GM23338 (cell line): ENCODE measurements around the gene OASL.

Experiments used
- CREB1 ChIP-seq: fragments of 250-450 bp; sonication (Bioruptor Pico); IDR thresholded peaks from 2 replicates; pipeline ENCODE4 v1.5.0; 2020; ENCODE audit warnings: low read depth, mild to moderate bottlenecking, moderate library complexity
- CTCF ChIP-seq, 2 experiments: fragments of 200-600 bp in 1 of 2; sonication (generic) in 1 of 2; conservative IDR thresholded peaks; 2 replicates each; pipeline versions ENCODE4 v1.5.1 to v1.6.1; 2016 to 2017; ENCODE audit warnings: antibody characterized with exemption in 2 of 2, low read depth in 2 of 2, mild to moderate bottlenecking in 2 of 2, moderate library complexity in 1 of 2
- EZH2 ChIP-seq: fragments of 200-600 bp; sonication (generic); IDR thresholded peaks from one replicate; pipeline ENCODE4 v1.8.0; 2017; ENCODE audit warnings: antibody characterized with exemption, mild to moderate bottlenecking, low read depth; ENCODE audit not compliant: unreplicated experiment
- EZH2phosphoT487 ChIP-seq: fragments of 200-600 bp; sonication (generic); IDR thresholded peaks from one replicate; pipeline ENCODE4 v1.8.1; 2018; ENCODE audit warnings: antibody characterized with exemption; ENCODE audit not compliant: unreplicated experiment
- JUNB ChIP-seq: IDR thresholded peaks from one replicate; pipeline ENCODE4 v1.6.1; 2016; ENCODE audit warnings: antibody characterized with exemption; ENCODE audit not compliant: unreplicated experiment
- POLR2AphosphoS5 ChIP-seq: IDR thresholded peaks from 2 replicates; pipeline ENCODE4 v1.6.1; 2016; ENCODE audit warnings: antibody characterized with exemption, low read depth
- REST ChIP-seq: IDR thresholded peaks from one replicate; pipeline ENCODE4 v1.6.1; 2018; ENCODE audit warnings: antibody characterized with exemption; ENCODE audit not compliant: unreplicated experiment
- STAT1 ChIP-seq: IDR thresholded peaks from one replicate; pipeline ENCODE4 v1.6.1; 2016; ENCODE audit warnings: antibody characterized with exemption; ENCODE audit not compliant: unreplicated experiment
- ZNF462 ChIP-seq: fragments of 250-450 bp; sonication (Bioruptor Pico); IDR thresholded peaks from 2 replicates; pipeline ENCODE4 v1.5.0; 2020; ENCODE audit warnings: mild to moderate bottlenecking, moderate library complexity

- TF ChIP-seq EZH2phosphoT487, result no peak
- TF ChIP-seq CTCF (conservative IDR thresholded peaks at IDR 0.05; ENCODE audit: low read depth in 2 of 2), result no peak
- TF ChIP-seq EZH2, result no peak
- no peak for TF ChIP-seq REST
- TF ChIP-seq POLR2AphosphoS5, result no peak
- TF ChIP-seq ZNF462 (CRISPR knock-in tag), result no peak
- no peak for TF ChIP-seq CREB1 (CRISPR knock-in tag)
- TF ChIP-seq STAT1, result no peak
- no peak for TF ChIP-seq JUNB
Observed at GRCh38 chr12:121033625-121034349, 5.3 kb downstream of the OASL start.
